ENCODE data around the gene ADNP. TPM values are rescaled to one million over a fixed set of nuclear protein-coding genes. Genes with fewer than 3 reads are reported as not detected.
A peak's percentile ranks its signal among the peaks of the same experiment; 100 is the strongest.
"Not testable (repeated sequence)": the region's sequence is repeated elsewhere in the genome, so short reads cannot be mapped to it uniquely, and the experiment has no call there.

ADNP gene
- polyA plus RNA-seq (ENCODE audit: insufficient read length in 3 of 3): 100 to 1,000 TPM; 132 to 138 (median 136) TPM

GRCh38 chr20:50931306-50932015 is at the start of gene ADNP:
Gene ADNP (minus strand): TSS chr20:50931437. CDS start chr20:50903996, 27,441 bp downstream.
- DNase-seq (ENCODE audit: low read depth in 3 of 3, low spot score in 2 of 3): peak; percentile 90 to 92 (median 91)

GRCh38 chr20:50980071-50980681 is 48.9 kb upstream of the ADNP start:
- DNase-seq (ENCODE audit: low read depth in 3 of 3, low spot score in 2 of 3): no peak

GRCh38 chr20:50978533-50978932 is 47.3 kb upstream of the ADNP start:
- DNase-seq (ENCODE audit: low read depth in 3 of 3, low spot score in 2 of 3): not testable (repeated sequence)

- no peak for DNase-seq (ENCODE audit: low read depth in 3 of 3, low spot score in 2 of 3)
Measured at GRCh38 chr20:50977066-50978021, 46.1 kb upstream of the ADNP start.

GRCh38 chr20:50975701-50976330 is 44.6 kb upstream of the ADNP start:
- no peak for DNase-seq (ENCODE audit: low read depth in 3 of 3, low spot score in 2 of 3)

GRCh38 chr20:50969912-50970311 is 38.7 kb upstream of the ADNP start:
- no peak for DNase-seq (ENCODE audit: low read depth in 3 of 3, low spot score in 2 of 3)

- DNase-seq (ENCODE audit: low read depth in 3 of 3, low spot score in 2 of 3): no peak
Measured at GRCh38 chr20:50969435-50969834, 38.2 kb upstream of the ADNP start.

- DNase-seq (ENCODE audit: low read depth in 3 of 3, low spot score in 2 of 3): no peak
Measured at GRCh38 chr20:50968289-50968688, 37.1 kb upstream of the ADNP start.

- DNase-seq (ENCODE audit: low read depth in 3 of 3, low spot score in 2 of 3): peak in 1 of 3 donors; percentile 53
Measured at GRCh38 chr20:50967586-50967985, 36.3 kb upstream of the ADNP start.

- no peak for DNase-seq (ENCODE audit: low read depth in 3 of 3, low spot score in 2 of 3)
Measured at GRCh38 chr20:50959543-50960126, 28.4 kb upstream of the ADNP start.

GRCh38 chr20:50958615-50959542 is 27.6 kb upstream of the ADNP start, which contains the start of gene MOCS3:
Gene MOCS3 (plus strand): TSS chr20:50958818. CDS start chr20:50958843, 25 bp downstream.
- peak in 2 of 3 donors; percentile 92 to 93 for DNase-seq (ENCODE audit: low read depth in 3 of 3, low spot score in 2 of 3)

GRCh38 chr20:50957798-50958614 is 26.8 kb upstream of the ADNP start, which contains the start of gene DPM1:
Gene DPM1 (minus strand): TSS chr20:50958532. CDS start chr20:50958523, 9 bp downstream.
- peak in 1 of 3 donors; percentile 96 for DNase-seq (ENCODE audit: low read depth in 3 of 3, low spot score in 2 of 3)

- DNase-seq (ENCODE audit: low read depth in 3 of 3, low spot score in 2 of 3): no peak
Measured at GRCh38 chr20:50957276-50957675, 26.0 kb upstream of the ADNP start.

GRCh38 chr20:50953821-50954220 is 22.6 kb upstream of the ADNP start:
- DNase-seq (ENCODE audit: low read depth in 3 of 3, low spot score in 2 of 3): no peak

- no peak for DNase-seq (ENCODE audit: low read depth in 3 of 3, low spot score in 2 of 3)
Measured at GRCh38 chr20:50953196-50953595, 22.0 kb upstream of the ADNP start.

- DNase-seq (ENCODE audit: low read depth in 3 of 3, low spot score in 2 of 3): no peak
Measured at GRCh38 chr20:50948132-50948785, 17.0 kb upstream of the ADNP start.

GRCh38 chr20:50943069-50943468 is 11.8 kb upstream of the ADNP start:
- no peak for DNase-seq (ENCODE audit: low read depth in 3 of 3, low spot score in 2 of 3)

- no peak for DNase-seq (ENCODE audit: low read depth in 3 of 3, low spot score in 2 of 3)
Measured at GRCh38 chr20:50933589-50933988, 2.4 kb upstream of the ADNP start.

Measured in right renal cortex interstitium (tissue), 3 donors.